NCI-H748 (cell line): ENCODE data around the gene BRD9.
"Not testable (repeated sequence)": the region's sequence is repeated elsewhere in the genome, so short reads cannot be mapped to it uniquely, and the experiment has no call there.

Source experiments
- DNase-seq: peaks from one replicate; lab custom pipeline; 2025; ENCODE audit not compliant: unreplicated experiment; lab: John Stamatoyannopoulos, UW

The BRD9 gene

DNA sequence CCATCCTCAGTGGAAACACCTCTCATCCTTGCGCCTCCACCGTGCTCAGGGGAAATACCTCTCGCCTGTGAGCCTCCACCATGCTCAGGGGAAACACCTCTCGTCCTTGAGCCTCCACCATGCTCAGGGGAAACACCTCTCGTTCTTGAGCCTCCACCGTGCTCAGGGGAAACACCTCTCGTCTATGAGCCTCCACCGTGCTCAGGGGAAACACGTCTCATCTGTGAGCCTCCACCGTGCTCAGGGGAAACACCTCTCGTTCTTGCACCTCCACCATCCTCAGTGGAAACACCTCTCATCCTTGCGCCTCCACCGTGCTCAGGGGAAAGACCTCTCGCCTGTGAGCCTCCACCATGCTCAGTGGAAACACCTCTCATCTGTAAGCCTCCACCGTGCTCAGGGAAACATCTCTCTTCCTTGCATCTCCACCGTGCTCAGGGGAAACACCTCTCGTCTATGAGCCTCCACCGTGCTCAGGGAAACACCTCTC is 46.0 kb downstream of the BRD9 start:
- DNase-seq = not testable (repeated sequence)

- DNase-seq = not testable (repeated sequence)
Measured at GRCh38 chr5:845676-846601, 46.7 kb downstream of the BRD9 start.

- not testable (repeated sequence) for DNase-seq
Measured at GRCh38 chr5:845031-845675, 47.4 kb downstream of the BRD9 start.

- DNase-seq = not testable (repeated sequence)
Measured at GRCh38 chr5:844426-844825, 48.2 kb downstream of the BRD9 start.

DNA sequence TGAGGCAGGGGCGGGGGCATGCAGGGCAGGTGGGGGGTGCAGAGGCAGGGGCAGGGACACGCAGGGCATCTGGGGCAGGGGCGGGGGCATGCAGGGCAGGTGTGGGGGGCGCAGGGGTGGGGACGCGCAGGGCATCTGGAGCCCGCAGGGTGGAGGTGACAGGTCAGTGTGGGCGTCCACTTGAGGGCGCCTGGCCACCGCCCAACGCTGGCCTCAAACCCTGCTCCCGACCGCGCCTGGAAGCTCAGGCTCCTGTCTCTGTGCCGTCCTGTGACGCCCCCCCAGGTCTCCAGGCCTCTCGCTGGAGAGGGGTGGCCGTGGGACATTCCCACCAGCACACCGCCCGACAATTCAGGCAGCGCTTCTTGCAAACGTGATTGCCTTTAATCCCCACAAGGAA is 48.7 kb downstream of the BRD9 start:
- DNase-seq = peak; percentile 44

DNA sequence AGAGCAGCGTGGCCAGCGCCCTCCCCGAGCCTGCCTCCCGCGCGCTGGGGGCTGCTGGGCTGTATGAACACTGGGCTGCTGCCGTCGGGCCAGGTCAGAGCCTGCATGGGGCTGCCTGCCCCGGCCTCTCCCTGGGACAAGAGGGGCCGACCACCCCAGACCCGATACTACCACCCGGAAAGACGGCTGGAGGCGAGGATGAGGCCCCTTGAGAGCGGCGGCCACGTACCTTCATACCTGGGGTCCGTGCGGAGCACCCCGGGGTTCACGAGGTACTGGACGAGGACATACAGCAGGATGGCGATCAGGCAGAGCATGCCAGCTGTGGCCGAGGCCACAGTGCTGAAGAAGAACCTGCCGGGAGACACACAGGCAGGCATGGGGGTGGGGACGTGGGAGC is 49.2 kb downstream of the BRD9 start:
- not testable (repeated sequence) for DNase-seq

DNA sequence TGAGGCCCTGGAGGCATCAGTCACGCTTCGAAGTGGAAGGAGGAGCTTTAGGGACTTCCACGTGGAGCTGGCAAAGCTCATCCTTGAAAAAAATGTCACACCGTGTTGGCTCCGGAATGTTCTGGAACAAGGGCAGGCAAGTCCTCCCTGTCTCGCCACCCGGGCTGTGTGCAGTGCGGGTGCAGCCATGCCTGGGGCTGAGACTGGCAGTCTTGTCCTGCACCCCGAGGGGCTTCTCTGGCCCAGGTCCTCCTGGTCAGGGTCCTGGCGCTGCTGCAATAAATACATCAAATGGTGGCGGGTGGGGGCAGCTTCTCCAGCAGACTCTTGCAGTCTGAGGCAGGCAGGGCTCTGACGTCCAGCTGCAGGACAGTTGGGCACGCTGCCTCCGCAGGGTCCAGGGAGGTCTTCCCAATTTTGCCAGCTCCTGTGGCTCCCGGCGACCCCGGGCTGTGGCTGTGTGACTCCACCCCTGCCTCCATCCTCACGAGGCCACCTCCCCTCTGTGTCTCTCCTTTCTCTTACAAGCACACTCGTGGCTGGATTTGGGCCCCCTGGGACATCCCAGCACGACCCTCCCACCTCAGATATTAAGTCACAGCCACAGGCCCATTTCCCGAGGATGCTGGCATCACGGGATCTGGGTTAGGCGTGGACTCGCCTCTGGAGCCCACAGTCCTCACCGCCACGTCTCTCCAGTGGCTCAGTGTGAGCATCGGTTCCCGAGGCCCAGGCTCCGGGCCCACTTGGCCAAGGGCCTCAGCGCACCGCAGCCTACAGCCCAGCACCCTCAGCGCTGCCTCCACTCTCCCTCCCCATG is 50.0 kb downstream of the BRD9 start:
- not testable (repeated sequence) for DNase-seq

- not testable (repeated sequence) for DNase-seq
Measured at GRCh38 chr5:841531-842401, 50.8 kb downstream of the BRD9 start.

GRCh38 chr5:840974-841435 is 51.6 kb downstream of the BRD9 start:
- DNase-seq = not testable (repeated sequence)

- DNase-seq = not testable (repeated sequence)
Measured at GRCh38 chr5:840118-840973, 52.3 kb downstream of the BRD9 start.

- DNase-seq = not testable (repeated sequence)
Measured at GRCh38 chr5:838431-838851, 54.2 kb downstream of the BRD9 start.

DNA sequence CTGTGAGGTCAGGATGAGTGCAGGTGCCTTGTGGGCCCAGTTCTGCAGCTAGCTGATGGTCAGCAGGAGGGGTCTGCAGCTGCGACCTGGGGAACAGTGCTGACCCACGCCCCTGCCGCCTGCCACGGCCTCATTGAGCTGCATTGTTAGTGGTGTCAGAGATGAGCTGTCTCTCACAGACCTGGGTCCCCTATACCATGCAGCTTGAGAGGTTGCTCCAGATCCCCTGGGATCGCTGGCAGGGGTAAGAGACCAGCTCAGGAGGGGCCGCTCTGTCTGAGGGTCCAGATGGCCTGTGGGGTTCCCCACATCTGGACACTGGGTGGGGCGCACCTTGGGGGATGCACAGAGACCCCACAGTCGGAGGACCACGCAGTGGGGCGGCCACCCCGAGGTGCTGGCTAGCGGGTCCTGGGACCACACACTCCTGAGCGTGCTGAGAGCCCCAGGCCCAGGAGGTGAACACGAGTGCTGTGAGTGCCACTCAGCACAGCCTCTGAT is 54.9 kb downstream of the BRD9 start:
- not testable (repeated sequence) for DNase-seq

DNA sequence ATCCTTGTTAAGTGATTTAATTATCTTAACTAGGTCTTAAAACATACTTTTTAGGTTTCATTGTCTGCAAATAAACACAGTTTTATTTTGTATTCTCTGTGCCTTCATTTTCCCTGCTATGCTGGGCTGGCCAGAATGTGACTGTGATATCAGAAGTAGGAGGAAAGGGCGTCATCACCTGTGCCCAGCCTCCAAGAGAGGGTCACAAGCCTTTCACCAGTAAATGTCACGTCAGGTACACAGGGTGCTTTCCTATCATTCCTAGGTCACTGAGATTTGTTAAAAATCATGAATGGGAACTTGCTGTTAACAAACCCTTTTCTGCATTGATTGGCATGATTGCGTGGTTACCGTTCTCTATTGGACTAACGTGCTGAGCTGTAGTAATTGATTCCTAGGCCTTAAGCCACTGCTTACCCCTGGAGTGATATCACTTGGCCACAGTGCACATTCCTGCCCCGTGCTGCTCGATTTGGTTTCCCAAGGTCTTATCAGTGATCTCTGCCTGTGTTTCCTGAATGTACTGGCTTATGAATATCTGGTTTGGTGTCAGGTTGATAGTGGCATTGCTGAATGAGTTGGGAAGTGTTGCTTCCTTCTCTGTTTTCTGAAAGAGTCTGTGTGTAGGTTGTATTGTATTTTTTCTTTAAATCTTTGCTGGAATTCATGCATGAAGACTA is 56.5 kb downstream of the BRD9 start:
- DNase-seq = not testable (repeated sequence)

DNA sequence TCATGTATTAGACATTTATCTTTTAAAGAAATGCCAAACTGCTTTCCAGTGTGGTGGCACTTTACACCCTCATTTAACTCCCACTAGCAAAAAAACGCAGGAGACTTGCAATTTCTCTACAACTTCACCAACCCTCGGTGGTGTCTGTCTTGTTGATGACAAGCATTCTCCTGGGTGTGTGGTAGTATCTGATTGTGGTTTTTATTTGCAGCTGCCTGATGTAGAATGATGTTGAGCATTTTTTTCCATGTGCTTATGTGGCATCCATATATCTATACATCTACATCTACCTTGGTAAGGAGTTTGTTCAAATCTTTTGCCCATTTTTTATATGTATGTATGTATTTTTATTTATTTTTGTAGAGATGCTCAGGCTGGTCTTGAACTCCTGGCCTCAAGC is 58.6 kb downstream of the BRD9 start:
- DNase-seq = not testable (repeated sequence)

GRCh38 chr5:828194-828593 is 64.4 kb downstream of the BRD9 start:
- not testable (repeated sequence) for DNase-seq

DNA sequence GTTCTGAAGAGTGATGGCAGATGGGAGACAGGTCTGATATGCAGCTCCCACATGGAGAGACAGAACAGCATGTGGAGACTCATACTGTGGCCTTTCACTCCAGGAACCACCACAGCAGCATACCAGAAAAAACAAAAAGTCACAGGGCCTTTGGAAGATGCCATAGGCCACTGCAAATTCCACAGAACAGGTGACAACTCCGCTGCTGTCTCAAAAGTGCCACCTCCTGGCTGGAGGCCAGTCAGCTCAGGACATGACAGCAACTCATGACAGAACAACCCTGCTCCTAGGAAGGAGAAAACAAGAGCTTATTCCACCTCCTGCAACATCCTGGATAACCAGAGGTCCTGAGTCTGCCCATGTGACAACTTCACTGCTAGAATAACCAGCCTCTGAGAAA is 67.1 kb downstream of the BRD9 start:
- peak; percentile 66 for DNase-seq

DNA sequence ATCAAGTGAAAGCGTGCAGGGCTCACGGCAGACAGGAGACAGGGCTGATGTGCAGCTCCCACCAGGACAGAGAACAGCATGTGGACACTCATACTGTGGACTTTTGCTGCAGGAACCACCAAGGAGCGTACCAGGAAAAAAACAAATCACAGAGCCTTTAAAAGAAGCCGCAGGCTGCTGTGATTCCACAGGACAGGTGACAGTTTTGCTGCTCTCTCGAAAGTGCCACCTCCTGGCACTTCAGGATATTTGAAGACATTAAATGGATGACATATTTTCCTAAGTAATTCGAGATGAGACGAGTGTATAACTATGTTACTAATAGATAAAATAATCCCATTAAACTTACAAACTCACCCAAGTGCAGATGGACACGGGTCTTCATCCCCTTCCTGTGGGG is 71.1 kb downstream of the BRD9 start:
- no peak for DNase-seq

DNA sequence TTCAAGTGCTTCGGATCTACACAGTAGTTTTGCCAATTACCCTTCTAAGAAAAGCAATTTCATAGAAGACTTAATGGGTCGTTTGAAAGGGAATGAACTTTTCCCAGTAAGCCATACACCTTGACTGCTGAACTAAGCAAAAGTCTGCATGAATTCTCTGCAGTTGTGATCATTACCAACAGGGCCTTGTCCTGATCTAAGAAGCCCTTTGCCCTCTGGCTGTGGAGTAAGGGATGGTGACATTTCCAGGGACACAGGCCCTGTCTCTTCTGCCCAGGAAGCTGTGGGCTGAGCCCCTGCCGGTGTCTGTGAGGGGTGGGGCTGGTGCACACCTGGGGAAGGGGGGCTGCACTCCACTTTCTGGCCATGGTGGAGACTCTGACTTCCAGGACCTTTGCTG is 72.4 kb downstream of the BRD9 start:
- DNase-seq = no peak
